Activated T-helper 1 cell treated with anti-CD3 and anti-CD28 coated beads, Interleukin-12 subunit alpha, Interleukin-12 subunit beta, Interleukin-2, Interleukin-4 antibody, amounts not matched to agents 30 ng/mL and 10 ng/mL and 1 ng/mL, durations not matched to agents 14 hours and 24 hours and 36 hours (primary cell): Measurements from ENCODE around the gene KIT. TPM values are rescaled to one million over a fixed set of nuclear protein-coding genes. Genes with fewer than 3 reads are reported as not detected.

Experiments used
- DNase-seq: peaks from one replicate; pipeline ENCODE4 v3.0.0; 2021; ENCODE audit warnings: low spot score
- H3K27ac Mint-ChIP-seq: one replicate; pipeline ENCODE4 v1.8.0; 2021; ENCODE audit warnings: mild to moderate bottlenecking, mixed read lengths
- H3K27me3 Mint-ChIP-seq: one replicate; pipeline ENCODE4 v1.8.0; 2022; ENCODE audit warnings: mild to moderate bottlenecking, moderate library complexity, mixed read lengths; ENCODE audit not compliant: insufficient read depth
- H3K36me3 Mint-ChIP-seq: one replicate; pipeline ENCODE4 v1.8.0; 2021; ENCODE audit warnings: low read depth, mixed read lengths
- H3K4me1 Mint-ChIP-seq: one replicate; pipeline ENCODE4 v1.8.0; 2021; ENCODE audit warnings: low read depth, mixed read lengths
- H3K4me3 Mint-ChIP-seq: one replicate; pipeline ENCODE4 v1.8.0; 2021; ENCODE audit warnings: mild to moderate bottlenecking, moderate library complexity, mixed read lengths
- H3K9me3 Mint-ChIP-seq: one replicate; pipeline ENCODE4 v1.8.0; 2021; ENCODE audit warnings: mixed read lengths
- intact Hi-C: fragments of 100-400 bp; cut with micrococcal nuclease; formaldehyde crosslinking; loops from one replicate; pipeline ENCODE4 v1.15.1; 2024
- total RNA-seq: library from RNA; stranded (reverse); gene quantifications from 2 replicates; pipeline ENCODE4 v1.2.3, GENCODE V29; 2022

Gene KIT
- total RNA-seq, 1 donor from 2014 or later: 0.41 TPM

- H3K36me3 Mint-ChIP-seq: no peaks in the 10 kb centered on the region
- DNase-seq: no peak
- no peak overlapping the region for H3K27ac Mint-ChIP-seq
- no peak overlapping the region for H3K4me3 Mint-ChIP-seq
- H3K4me1 Mint-ChIP-seq: no peaks in the 10 kb centered on the region
- no peaks in the 10 kb centered on the region for H3K9me3 Mint-ChIP-seq
- intact Hi-C loops: no loop called here
- H3K27me3 Mint-ChIP-seq: peaks cover 3% of the 10 kb centered on the region
These were observed 61.6 kb downstream of the KIT start for GRCh38 chr4:54719378-54719777.

- Mint-ChIP-seq H3K27me3 (no peaks in the 10 kb centered on the region), H3K27ac (no peak overlapping the region), H3K4me1 (peaks cover 6% of the 10 kb centered on the region), H3K36me3 (no peaks in the 10 kb centered on the region), H3K4me3 (no peak overlapping the region), H3K9me3 (no peaks in the 10 kb centered on the region)
- intact Hi-C loops: no loop called here
- no peak for DNase-seq
These were observed 65.5 kb downstream of the KIT start for GRCh38 chr4:54723220-54723619.

DNA sequence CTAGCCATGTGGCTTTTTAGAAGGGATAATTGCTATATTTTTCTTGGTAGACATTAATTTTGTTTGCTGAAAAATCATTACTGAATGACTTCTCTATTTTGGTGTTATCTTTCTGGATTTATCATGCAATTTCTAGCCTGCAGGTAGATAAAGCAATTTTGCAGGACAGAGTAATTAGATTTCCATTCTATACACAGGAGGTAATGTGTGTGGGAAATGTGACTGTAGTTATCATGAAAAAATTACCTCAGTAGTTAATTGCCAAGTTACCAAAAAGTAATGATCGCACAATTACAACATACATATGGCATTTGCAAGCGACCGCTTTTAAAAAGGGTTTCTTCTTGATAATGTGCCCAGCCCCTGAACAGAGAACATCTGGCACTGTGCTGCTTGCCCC, 66.1 kb downstream of the KIT start:
- Mint-ChIP-seq H3K4me3 (no peak overlapping the region), H3K4me1 (peaks cover 6% of the 10 kb centered on the region), H3K27ac (no peak overlapping the region), H3K36me3 (no peaks in the 10 kb centered on the region), H3K27me3 (peaks cover 1% of the 10 kb centered on the region), H3K9me3 (no peaks in the 10 kb centered on the region)
- DNase-seq: no peak
- intact Hi-C loops: no loop called here

GRCh38 chr4:54726907-54727306, 69.2 kb downstream of the KIT start:
- no peak overlapping the region for H3K4me3 Mint-ChIP-seq
- peaks cover 6% of the 10 kb centered on the region for H3K4me1 Mint-ChIP-seq
- intact Hi-C loops: no loop called here
- H3K27me3 Mint-ChIP-seq: peaks cover 2% of the 10 kb centered on the region
- DNase-seq: no peak
- no peak overlapping the region for H3K27ac Mint-ChIP-seq
- no peaks in the 10 kb centered on the region for H3K36me3 Mint-ChIP-seq
- H3K9me3 Mint-ChIP-seq: no peaks in the 10 kb centered on the region

GRCh38 chr4:54727346-54727745, 69.6 kb downstream of the KIT start:
- intact Hi-C loops: no loop called here
- Mint-ChIP-seq H3K4me3 (no peak overlapping the region), H3K36me3 (no peaks in the 10 kb centered on the region), H3K9me3 (no peaks in the 10 kb centered on the region), H3K4me1 (peaks cover 6% of the 10 kb centered on the region), H3K27ac (no peak overlapping the region), H3K27me3 (peaks cover 5% of the 10 kb centered on the region)
- DNase-seq: no peak

- no peak overlapping the region for H3K4me3 Mint-ChIP-seq
- H3K36me3 Mint-ChIP-seq: no peaks in the 10 kb centered on the region
- H3K4me1 Mint-ChIP-seq: peaks cover 6% of the 10 kb centered on the region
- DNase-seq: no peak
- H3K27ac Mint-ChIP-seq: no peak overlapping the region
- intact Hi-C loops: no loop called here
- peaks cover 5% of the 10 kb centered on the region for H3K27me3 Mint-ChIP-seq
- no peaks in the 10 kb centered on the region for H3K9me3 Mint-ChIP-seq
These were observed 70.6 kb downstream of the KIT start for GRCh38 chr4:54728368-54728767.

GRCh38 chr4:54729256-54729655, 71.5 kb downstream of the KIT start:
- intact Hi-C loops: no loop called here

DNA sequence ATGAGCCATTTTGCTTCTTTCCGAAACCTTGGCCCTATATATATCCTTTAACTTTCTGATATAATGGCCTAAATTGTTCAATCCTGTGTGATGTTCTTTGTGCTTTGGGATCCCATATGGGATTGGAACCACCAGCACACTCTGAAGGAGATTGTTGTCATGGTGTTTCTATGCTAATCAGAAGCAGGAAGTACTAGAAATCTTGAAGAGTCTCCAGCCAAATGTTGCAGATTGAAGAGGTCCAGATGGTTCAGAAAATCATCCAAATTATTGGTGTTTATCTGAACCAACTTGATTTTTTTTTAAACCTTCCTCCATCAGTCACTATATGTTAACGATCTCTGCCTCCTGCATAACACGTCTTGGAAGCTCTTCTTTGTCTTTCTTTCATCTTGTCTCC, 72.8 kb downstream of the KIT start:
- Mint-ChIP-seq H3K36me3 (no peaks in the 10 kb centered on the region), H3K27ac (no peak overlapping the region), H3K27me3 (peaks cover 5% of the 10 kb centered on the region), H3K9me3 (no peaks in the 10 kb centered on the region), H3K4me1 (peaks cover 6% of the 10 kb centered on the region), H3K4me3 (no peak overlapping the region)
- DNase-seq: no peak
- intact Hi-C loops: no loop called here

More at GRCh38 chr4:54729256-54729655, 71.5 kb downstream of the KIT start:
- no peak overlapping the region for H3K4me3 Mint-ChIP-seq
- H3K4me1 Mint-ChIP-seq: peaks cover 6% of the 10 kb centered on the region
- peaks cover 5% of the 10 kb centered on the region for H3K27me3 Mint-ChIP-seq
- H3K27ac Mint-ChIP-seq: no peak overlapping the region
- no peak for DNase-seq
- no peaks in the 10 kb centered on the region for H3K36me3 Mint-ChIP-seq
- no peaks in the 10 kb centered on the region for H3K9me3 Mint-ChIP-seq

DNA sequence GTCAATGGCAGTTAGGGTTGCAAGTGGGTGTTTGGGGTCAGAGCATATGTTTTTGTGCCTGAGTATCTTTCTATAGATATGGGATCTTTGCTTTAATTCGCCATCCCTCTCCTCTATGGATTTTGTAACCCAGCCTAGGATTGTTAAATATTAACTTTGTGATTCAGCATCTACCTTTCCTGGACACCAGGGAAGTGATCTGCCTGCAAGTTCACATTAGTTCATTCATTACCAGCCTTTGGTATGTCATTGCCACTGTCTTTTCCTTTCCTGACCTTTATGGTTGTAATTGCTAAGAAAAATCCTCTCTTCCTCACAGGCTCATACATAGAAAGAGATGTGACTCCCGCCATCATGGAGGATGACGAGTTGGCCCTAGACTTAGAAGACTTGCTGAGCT, 73.8 kb downstream of the KIT start:
- Mint-ChIP-seq H3K9me3 (no peaks in the 10 kb centered on the region), H3K4me1 (peaks cover 6% of the 10 kb centered on the region), H3K4me3 (no peak overlapping the region), H3K36me3 (no peaks in the 10 kb centered on the region), H3K27me3 (peaks cover 5% of the 10 kb centered on the region), H3K27ac (no peak overlapping the region)
- DNase-seq: no peak
- intact Hi-C loops: no loop called here

GRCh38 chr4:54731976-54732375, 74.2 kb downstream of the KIT start:
- H3K36me3 Mint-ChIP-seq: no peaks in the 10 kb centered on the region
- peaks cover 5% of the 10 kb centered on the region for H3K4me1 Mint-ChIP-seq
- intact Hi-C loops: no loop called here

DNA sequence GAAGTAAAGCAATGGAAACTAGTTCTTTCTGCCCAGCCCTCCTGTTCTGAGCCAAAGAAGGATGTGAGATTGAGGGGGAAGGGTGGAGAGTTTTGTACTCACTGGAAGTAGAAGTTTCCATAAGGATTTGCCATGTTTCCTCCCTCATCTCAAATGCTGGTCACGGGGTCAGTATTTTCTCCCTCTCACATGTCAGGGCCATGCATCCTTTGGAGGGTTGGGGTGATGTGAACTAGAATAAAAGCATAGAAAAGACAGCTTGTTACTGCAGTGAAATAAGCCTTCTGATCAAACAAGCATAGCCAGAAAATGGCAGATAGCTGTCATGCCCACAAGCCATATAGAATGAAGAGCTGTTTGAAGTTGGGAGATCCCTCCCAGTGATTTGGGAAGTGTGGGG, 79.7 kb downstream of the KIT start:
- Mint-ChIP-seq H3K36me3 (no peaks in the 10 kb centered on the region), H3K4me3 (no peak overlapping the region), H3K4me1 (no peaks in the 10 kb centered on the region), H3K27ac (no peak overlapping the region), H3K27me3 (no peaks in the 10 kb centered on the region), H3K9me3 (no peaks in the 10 kb centered on the region)
- no peak for DNase-seq
- intact Hi-C loops: no loop called here

More at GRCh38 chr4:54731976-54732375, 74.2 kb downstream of the KIT start:
- Mint-ChIP-seq H3K27me3 (peaks cover 5% of the 10 kb centered on the region), H3K4me3 (no peak overlapping the region), H3K9me3 (no peaks in the 10 kb centered on the region), H3K27ac (no peak overlapping the region)
- no peak for DNase-seq

DNA sequence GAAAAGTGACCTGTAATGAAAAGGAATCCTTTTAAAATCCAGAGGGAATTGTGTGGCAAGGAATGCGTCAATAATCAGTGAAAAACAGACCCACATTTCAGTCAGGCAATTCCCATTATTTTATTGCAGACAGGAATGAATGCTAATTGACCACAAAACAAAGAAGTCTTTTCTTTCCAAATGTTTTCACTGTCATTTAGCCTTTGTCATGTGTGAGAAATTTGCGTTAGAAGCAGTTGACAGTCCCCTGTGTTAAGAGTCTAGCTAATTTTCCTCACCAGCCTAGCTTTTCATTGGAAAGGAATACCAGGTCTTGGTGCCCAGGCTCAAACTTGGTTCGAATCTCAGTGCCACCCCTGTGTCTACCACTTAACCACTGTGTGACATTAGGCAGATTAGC, 83.4 kb downstream of the KIT start:
- Mint-ChIP-seq H3K4me1 (peaks cover 5% of the 10 kb centered on the region), H3K27ac (no peak overlapping the region), H3K9me3 (peaks cover 4% of the 10 kb centered on the region), H3K27me3 (no peaks in the 10 kb centered on the region), H3K4me3 (no peak overlapping the region), H3K36me3 (no peaks in the 10 kb centered on the region)
- intact Hi-C loops: no loop called here
- DNase-seq: no peak

- Mint-ChIP-seq H3K27me3 (no peaks in the 10 kb centered on the region), H3K36me3 (no peaks in the 10 kb centered on the region), H3K4me3 (no peak overlapping the region), H3K4me1 (peaks cover 11% of the 10 kb centered on the region), H3K9me3 (peaks cover 4% of the 10 kb centered on the region), H3K27ac (no peak overlapping the region)
- no peak for DNase-seq
- intact Hi-C loops: no loop called here
These were observed 85.1 kb downstream of the KIT start for GRCh38 chr4:54742636-54743399.

GRCh38 chr4:54743562-54743961, 85.8 kb downstream of the KIT start:
- Mint-ChIP-seq H3K4me3 (no peak overlapping the region), H3K4me1 (peaks cover 11% of the 10 kb centered on the region), H3K9me3 (peaks cover 4% of the 10 kb centered on the region), H3K27me3 (no peaks in the 10 kb centered on the region), H3K27ac (no peak overlapping the region), H3K36me3 (no peaks in the 10 kb centered on the region)
- intact Hi-C loops: no loop called here
- no peak for DNase-seq
